ENCODE data around the gene TMEM171.

The TMEM171 gene

DNA sequence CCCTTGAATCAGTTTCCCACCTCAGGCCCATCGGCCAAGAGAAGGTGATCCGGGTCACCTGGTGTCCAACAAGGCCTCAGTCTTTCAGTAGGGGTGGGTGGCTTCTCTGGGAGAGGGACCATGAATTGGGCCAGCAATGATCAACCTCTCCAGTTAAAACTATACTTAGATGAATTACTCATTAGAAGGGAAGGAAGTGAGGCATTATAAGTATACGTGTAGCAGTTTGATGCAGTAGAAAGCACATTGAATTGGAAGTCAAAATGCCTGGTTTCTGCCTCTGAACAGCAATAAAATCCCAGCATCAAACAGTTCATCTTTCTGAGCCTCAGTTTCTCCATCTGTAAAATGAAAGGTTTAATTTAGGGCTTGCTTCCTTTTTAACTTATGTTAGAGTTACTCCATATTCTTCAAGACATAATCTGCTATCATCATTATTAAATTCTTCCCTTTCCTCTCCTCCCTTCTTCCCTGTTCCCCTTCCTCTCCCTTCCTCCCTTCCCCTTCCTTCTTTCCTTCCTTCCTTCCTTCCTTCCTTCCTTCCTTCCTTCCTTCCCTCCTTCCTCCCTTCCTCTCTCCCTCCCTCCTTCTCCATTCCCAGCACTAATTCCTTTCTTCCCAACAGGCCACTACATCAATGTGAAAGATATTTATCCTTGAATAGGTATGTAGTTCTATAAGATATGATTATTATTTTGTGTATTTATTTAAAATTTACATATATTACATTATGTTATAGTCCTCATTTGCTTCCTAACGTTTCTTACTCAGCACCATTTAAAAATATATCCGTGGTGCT, 34.0 kb downstream of the TMEM171 start:
- DNase-seq: no peak

DNA sequence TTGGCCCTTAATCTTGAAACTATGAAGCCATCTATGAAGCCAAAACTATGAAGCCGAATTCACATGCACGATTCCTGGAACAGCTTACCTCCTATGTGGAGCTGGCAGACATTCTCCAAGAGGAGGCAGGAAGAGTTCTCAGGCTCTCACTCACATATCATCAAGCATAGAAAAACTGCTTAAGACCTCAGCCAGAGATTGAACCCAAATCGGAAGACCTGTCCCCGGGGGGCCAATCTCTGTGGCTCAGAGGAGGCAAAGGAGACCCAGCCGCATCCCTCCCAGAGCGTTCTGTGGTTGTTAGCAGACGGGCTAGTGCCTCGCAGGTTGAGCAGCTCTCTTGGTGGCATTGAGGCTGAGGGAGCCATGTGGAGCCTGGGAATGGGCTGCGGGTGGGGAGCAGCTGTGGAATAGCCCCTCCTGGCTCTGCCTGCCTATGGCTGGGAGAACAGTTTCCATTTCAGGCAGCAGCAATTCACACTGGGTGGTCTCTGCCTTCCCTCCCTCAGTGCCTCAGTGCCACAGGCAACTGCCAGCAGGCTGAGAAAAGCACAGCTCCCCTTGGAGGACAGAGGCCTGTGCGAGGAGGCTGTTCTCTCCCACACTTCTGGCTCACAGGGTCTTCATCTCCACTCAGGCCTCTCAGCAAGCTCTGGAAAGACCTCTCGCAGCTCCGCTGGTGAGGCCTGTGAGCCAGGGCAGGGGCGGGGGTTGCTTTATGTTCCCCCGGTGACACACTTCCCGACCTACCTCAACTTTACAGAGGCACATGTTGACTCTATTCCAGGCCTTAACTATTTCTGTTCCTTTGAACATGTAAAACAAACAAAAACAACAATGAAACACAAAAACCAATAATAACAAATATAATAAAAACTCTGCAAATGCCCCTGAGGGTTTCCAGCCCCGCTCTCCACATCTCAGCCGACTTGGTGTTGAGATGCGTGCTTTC, 35.2 kb downstream of the TMEM171 start:
- no peak for DNase-seq

- DNase-seq: no peak
These were observed 37.3 kb downstream of the TMEM171 start for GRCh38 chr5:73157414-73158303.

DNA sequence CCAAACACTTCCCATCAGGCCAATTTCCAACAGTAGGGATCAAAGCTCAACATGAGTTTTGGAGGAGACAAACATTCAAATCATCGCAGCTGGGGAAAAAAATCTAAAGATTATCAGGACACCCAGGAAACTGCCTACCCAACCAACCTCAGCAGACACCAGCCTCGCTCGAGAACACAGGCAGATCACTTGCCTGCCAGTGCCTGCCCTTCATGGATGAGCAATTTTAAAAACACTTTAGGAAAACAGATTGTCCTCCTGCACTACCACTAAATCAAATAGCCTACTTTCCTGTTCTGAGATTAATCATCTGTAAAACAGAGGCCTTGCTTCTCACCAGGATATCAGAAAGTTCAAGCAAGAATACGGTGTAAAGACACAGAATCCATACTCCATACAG, 37.9 kb downstream of the TMEM171 start:
- no peak for DNase-seq

DNA sequence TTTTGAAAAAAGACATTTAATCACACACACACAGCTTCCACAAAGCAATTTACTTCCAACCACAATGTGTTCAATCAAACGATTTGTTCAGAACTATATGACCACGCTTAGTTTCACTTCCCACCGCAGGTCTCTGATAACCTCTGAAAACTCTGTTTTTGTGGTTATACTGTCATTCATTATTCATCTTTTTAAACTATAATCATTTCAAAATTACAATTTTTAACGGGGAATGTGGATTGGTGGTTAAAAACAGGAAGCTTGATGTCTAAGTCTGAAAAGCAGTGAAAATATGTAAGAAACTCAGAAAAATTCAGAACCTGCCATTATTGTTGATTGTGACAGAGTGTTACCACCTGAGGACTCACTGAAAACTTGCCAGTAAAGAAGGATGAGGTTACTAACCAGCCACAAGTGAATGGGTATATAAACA, 39.9 kb downstream of the TMEM171 start:
- peak; percentile 98 for DNase-seq

- DNase-seq: peak; percentile 42
These were observed 50.1 kb downstream of the TMEM171 start for GRCh38 chr5:73170522-73170921.

DNA sequence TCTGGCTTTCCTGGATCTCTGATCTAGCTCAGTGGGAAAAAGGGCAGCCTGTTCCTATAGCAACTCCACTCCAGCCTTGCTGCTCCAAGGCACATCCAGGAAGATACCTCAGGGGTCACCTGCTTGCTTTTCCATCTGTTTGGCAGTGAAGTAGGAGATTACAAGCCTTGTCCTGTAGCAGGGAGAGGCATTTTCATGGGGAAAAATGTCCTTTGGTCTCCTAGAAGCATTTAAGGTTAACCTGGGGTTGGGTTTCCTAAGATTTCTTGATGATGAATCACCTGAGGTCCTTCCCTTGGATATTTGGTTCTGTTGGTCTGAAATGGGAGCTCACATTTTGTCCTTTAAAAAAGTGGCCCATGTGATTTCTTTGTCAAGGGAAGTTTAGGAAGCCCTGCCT, 51.1 kb downstream of the TMEM171 start:
- DNase-seq: no peak

DNA sequence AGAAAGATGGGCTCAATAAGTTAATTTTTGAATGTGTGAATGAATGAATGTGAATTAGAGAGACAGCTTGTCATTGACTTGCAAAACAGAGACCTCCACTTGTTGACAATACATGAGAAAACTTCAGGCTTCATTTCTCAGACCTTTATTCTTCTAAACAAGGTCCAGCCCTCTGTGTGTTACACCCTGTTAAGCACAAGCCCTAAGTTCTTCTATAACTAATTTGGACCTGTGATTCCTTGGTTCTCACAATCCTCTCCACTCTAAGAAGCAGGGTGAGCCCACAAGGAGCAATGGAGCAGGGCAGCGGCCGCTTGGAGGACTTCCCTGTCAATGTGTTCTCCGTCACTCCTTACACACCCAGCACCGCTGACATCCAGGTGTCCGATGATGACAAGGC, 52.6 kb downstream of the TMEM171 start, which contains the start of gene TMEM174:
Gene TMEM174 (plus strand): TSS at position 243 of the 400 bp plus-strand sequence. CDS start 51 bp downstream, at position 294.
- no peak for DNase-seq

GRCh38 chr5:73174100-73174815, 53.9 kb downstream of the TMEM171 start:
- DNase-seq: no peak

- DNase-seq: no peak
These were observed 55.9 kb downstream of the TMEM171 start for GRCh38 chr5:73176250-73176649.

- DNase-seq: no peak
These were observed 57.9 kb downstream of the TMEM171 start for GRCh38 chr5:73178265-73178664.

DNA sequence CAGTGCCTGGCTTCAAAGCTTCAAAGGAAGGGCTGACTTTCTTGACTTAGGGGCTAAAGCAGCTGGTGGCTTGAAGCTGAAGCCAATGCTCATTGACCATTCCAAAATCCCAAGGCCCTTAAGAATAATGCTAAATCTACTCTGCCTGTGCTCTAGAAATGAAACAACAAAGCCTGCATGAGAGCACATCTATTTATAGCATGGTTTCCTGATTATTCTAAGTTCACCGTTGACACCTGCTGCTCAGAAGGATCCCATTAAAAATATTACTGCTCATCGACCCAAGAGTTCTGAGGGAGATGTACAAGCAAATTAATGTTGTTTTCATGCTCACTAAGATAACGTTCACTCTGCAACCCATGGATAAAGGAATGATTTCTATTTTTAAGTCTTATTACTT, 59.4 kb downstream of the TMEM171 start:
- DNase-seq: no peak

GRCh38 chr5:73180566-73180965, 60.2 kb downstream of the TMEM171 start:
- DNase-seq: no peak

Data from MV-4-11 (cell line).